Loucy (cell line): ENCODE measurements around the gene GRHPR.

Experiments used
- EZH2phosphoT487 ChIP-seq: fragments of 200-600 bp; IDR thresholded peaks from 2 replicates; pipeline ENCODE4 v1.6.1; 2018; ENCODE audit warnings: antibody characterized with exemption, mild to moderate bottlenecking, moderate library complexity, borderline replicate concordance
- TF ChIP-seq, protein P1 (sequence below): fragments of 200-600 bp; sonication (generic); conservative IDR thresholded peaks from 2 replicates; pipeline ENCODE4 v1.5.1; 2014; ENCODE audit warnings: mild to moderate bottlenecking, antibody characterized with exemption, low read length

DNA sequence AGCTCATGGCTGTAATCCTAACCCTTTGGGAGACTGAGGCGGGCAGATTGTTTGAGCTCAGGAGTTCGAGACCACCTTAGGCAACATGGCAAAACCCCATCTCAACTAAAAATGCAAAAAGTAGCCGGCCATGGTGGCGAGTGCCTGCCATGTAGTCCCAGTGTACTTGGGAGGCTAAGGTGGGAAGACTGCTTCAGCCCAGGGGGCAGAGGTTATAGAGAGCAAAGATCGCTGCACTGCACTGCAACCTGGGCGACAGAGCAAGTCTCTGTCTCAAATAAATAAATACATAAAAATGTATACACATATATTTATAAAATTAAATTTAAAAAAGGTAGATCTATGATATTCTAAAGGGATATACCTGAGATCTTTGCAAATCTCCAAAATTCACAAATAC is 23.3 kb downstream of the GRHPR start:
- TF ChIP-seq, protein P1, sequence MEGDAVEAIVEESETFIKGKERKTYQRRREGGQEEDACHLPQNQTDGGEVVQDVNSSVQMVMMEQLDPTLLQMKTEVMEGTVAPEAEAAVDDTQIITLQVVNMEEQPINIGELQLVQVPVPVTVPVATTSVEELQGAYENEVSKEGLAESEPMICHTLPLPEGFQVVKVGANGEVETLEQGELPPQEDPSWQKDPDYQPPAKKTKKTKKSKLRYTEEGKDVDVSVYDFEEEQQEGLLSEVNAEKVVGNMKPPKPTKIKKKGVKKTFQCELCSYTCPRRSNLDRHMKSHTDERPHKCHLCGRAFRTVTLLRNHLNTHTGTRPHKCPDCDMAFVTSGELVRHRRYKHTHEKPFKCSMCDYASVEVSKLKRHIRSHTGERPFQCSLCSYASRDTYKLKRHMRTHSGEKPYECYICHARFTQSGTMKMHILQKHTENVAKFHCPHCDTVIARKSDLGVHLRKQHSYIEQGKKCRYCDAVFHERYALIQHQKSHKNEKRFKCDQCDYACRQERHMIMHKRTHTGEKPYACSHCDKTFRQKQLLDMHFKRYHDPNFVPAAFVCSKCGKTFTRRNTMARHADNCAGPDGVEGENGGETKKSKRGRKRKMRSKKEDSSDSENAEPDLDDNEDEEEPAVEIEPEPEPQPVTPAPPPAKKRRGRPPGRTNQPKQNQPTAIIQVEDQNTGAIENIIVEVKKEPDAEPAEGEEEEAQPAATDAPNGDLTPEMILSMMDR, result no peak
- no peak for TF ChIP-seq EZH2phosphoT487
